GM04503 (cell line): ENCODE data around the gene NLGN2.

ENCODE experiments used
- DNase-seq: peaks from one replicate; pipeline ENCODE4 v3.0.0-alpha.2; 2012; ENCODE audit warnings: low read depth

NLGN2 gene

DNA sequence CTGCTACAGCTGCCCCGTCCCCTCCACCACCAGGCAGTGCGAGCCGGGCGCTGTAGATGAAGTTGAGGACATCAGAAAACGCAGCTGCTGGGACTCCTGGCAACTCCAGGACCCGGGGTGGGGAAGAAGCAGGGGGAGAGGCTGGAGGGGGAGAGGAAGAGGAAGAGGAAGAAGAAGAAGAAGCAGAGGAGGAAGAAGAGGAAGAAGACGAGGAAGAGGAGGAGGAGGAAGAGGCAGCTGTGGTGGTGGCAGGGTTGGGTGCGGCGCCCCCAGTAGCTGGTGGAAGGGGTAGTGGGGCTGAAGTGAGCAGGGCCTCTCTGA, 58.6 kb downstream of the NLGN2 start:
- no peak for DNase-seq

DNA sequence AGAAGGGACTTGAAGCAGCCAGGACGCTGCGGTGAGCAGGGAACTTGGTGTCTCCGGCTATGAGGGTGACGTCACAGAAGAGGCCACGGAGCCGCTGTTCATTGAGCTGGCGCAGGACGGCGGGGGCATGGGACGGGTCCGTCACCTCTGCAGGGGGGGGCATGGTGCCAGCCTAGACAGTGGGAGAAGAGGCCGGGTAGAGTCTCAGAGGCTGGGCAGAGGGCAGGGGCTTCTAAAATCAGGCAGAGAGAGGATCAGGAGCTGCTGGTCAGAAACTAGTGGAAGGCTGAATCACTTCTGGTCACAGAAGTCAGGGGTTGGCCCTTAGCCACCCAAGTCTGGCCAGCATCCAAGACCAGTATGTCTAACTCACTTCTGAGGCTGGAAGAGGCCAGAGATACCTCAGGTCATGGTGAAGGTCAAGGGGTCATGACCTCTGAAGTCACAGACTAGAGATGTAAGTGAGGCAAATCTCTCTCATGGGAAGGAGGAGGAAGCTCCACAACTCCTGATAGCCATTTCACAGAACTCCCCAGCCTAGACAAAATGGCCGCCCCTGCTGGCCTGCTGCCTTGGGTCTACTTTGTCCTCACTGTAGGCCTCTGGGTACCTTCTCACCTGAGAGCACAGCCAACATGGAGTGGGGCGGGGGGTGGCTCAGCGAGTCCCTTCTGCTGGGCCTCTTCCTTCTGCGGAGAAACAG, 59.1 kb downstream of the NLGN2 start:
- no peak for DNase-seq

DNA sequence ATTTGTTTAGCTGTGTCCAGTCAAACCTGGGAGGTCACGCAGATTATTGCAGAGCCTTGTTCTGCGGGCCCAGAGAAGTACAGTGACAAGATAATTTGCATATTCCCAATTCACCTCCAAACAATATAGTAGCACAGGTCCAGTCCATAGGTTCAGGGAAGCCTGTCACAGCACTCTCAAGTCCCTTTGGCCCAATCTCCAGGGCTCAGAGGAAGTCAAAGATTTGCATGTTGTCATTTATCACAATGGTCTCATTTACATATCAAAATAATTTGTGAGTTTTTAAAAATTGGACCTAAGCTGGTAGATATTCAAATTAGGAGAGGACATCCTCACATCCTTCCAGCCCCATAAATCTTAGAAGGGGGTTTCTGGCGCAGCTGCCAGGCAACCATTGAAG, 59.9 kb downstream of the NLGN2 start:
- DNase-seq = no peak

DNA sequence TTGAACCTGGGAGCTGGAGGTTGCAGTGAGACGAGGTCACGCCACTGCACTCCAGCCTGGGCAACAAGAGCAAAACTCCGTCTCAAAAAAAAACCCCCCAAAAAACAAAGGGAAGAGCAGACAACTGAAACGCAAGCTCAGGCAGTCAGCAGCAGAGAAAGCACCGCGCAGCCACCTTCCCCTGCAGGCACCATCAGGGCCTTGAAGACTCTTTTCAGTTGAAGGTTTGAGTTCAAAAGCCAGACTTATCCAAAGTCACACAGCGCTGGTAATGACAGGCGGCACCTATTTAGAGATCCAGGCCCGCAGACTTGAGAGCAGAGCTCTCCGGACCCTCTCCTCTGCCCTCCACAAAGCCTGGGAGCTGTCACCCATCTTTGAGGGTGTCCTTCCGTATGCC, 60.6 kb downstream of the NLGN2 start:
- DNase-seq = no peak

DNA sequence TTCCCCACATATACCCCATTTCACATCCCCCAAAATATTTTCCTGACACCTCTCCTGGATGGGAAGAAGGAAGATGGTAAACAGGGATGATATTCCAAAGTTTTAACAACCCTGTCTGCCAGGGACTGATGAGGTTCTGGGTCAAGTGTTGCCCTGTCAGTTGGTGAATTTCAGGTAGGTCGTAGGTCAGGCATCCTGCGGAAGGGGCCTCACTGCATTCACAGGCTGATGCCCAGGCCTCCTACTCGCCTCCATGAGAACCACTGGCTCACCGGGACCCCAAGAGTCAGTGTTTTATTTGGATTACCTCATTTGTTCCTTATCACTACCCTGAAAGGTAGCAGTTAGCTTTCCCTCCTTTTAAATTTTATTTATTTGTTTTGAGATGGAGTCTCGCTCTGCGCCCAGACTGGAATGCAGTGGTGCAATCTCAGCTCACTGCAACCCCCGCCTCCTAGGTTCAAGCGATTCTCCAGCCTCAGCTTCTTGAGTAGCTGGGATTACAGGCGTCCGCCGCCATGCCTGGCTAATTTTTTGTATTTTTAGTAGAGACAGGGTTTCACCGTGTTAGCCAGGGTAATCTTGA, 61.3 kb downstream of the NLGN2 start:
- DNase-seq = no peak
